Common myeloid progenitor, CD34-positive (primary cell): ENCODE results near the gene ROR1.

Experiments
- CTCF ChIA-PET: fragments of 350-600 bp; sonication (Branson Sonifier 250); formaldehyde crosslinking; loops from one replicate; lab custom pipeline; 2021; ENCODE audit warnings: antibody characterized with exemption; lab: Charles Lee
- POLR2A ChIA-PET: fragments of 350-600 bp; sonication (Branson Sonifier 250); formaldehyde crosslinking; loops from one replicate; lab custom pipeline; 2021; ENCODE audit warnings: antibody characterized with exemption; lab: Charles Lee
- DNase-seq, 3 donors: peaks; one replicate each; pipeline versions ENCODE4 v3.0.0 to v3.0.0-alpha.2; 2013
- H3K27ac ChIP-seq, 2 experiments: 1 replicate in 1 of 2; 2 replicates in 1 of 2; pipeline ENCODE4 v1.7.0; 2013; ENCODE audit warnings: inconsistent platforms in 2 of 2, low read length in 2 of 2, mild to moderate bottlenecking in 2 of 2, low read depth in 1 of 2, moderate library complexity in 1 of 2; ENCODE audit not compliant: severe bottlenecking in 2 of 2, insufficient read depth in 1 of 2, poor library complexity in 1 of 2
- H3K27me3 ChIP-seq, 5 experiments: replicated peaks in 2 of 5; 1 replicate in 3 of 5; 2 replicates in 2 of 5; pipeline versions ENCODE4 v1.6.1 to v1.7.0; 2013; ENCODE audit warnings: low read length in 4 of 5, mild to moderate bottlenecking in 2 of 5, moderate library complexity in 2 of 5, inconsistent platforms in 1 of 5; ENCODE audit not compliant: insufficient read depth in 5 of 5, control insufficient read depth in 4 of 5
- H3K36me3 ChIP-seq, 4 experiments: 1 replicate in 2 of 4; 2 replicates in 2 of 4; pipeline versions ENCODE4 v1.6.1 to v1.7.0; 2013; ENCODE audit warnings: low read length in 3 of 4, control low read depth in 1 of 4, mild to moderate bottlenecking in 1 of 4; ENCODE audit not compliant: control insufficient read depth in 4 of 4, insufficient read depth in 4 of 4
- H3K4me1 ChIP-seq, 4 experiments: 1 replicate in 3 of 4; 2 replicates in 1 of 4; pipeline versions ENCODE4 v1.6.1 to v1.7.1; 2013; ENCODE audit warnings: low read length in 3 of 4, mild to moderate bottlenecking in 3 of 4, control low read depth in 1 of 4, inconsistent platforms in 1 of 4, moderate library complexity in 1 of 4; ENCODE audit not compliant: control insufficient read depth in 4 of 4, insufficient read depth in 4 of 4; ENCODE audit errors: control extremely low read depth in 1 of 4
- H3K4me3 ChIP-seq, 7 experiments: 1 replicate in 4 of 7; 2 replicates in 3 of 7; pipeline versions ENCODE4 v1.5.1 to v1.7.0; 2013; ENCODE audit warnings: mild to moderate bottlenecking in 7 of 7, low read length in 6 of 7, moderate library complexity in 6 of 7, inconsistent platforms in 2 of 7, low read depth in 2 of 7, control low read depth in 1 of 7; ENCODE audit not compliant: insufficient read depth in 4 of 7, control insufficient read depth in 1 of 7; ENCODE audit errors: extremely low read depth in 1 of 7
- H3K9me3 ChIP-seq, 5 experiments: 1 replicate in 4 of 5; 2 replicates in 1 of 5; pipeline versions ENCODE4 v1.6.1 to v1.7.1; 2013; ENCODE audit warnings: low read length in 4 of 5, mild to moderate bottlenecking in 2 of 5, inconsistent platforms in 1 of 5, low read depth in 1 of 5, moderate library complexity in 1 of 5; ENCODE audit not compliant: control insufficient read depth in 4 of 5, insufficient read depth in 2 of 5; ENCODE audit errors: control extremely low read depth in 1 of 5
- WGBS: methylation state at CpG from one replicate; pipeline ENCODE4 v1.1.5; 2013; ENCODE audit not compliant: insufficient coverage; 5-methylcytosine and 5-hydroxymethylcytosine counted together

Gene ROR1

DNA sequence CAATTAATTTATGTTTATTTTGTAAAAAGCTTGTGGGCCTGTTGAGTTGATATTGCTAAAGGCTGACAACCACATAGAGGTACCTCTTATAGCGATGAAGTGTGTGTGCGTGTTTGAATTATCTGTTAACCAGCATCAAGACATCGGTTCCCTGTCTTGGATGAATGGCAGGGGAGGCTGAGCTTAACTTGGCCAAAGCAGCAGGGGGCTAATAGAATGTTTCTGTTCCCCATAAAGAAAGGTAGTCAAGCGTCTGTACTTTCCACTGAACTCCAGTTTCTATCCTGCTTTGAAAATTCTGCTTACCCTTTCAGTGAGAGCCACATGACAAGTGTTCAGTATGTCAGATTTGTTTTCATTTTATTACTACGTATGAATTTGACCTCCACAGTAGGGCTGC, 63.0 kb downstream of the ROR1 start:
- H3K4me3 ChIP-seq, result no peak overlapping the region
- no peak overlapping the region for H3K27ac ChIP-seq
- no peaks in the 10 kb centered on the region for H3K36me3 ChIP-seq
- no peaks in the 10 kb centered on the region for H3K9me3 ChIP-seq
- H3K4me1 ChIP-seq, result no peaks in the 10 kb centered on the region
- DNase-seq, result no peak
- ChIA-PET POLR2A (no interaction called here), CTCF (interaction anchor here (1.4 kb wide), 1 partner anchor 9 kb away, joined by 3 read pairs; no protein-coding TSS in a partner anchor)
- WGBS, result 94% methylated on average over 3 of the region's 5 CpGs
- H3K27me3 ChIP-seq, result no peaks in the 10 kb centered on the region

DNA sequence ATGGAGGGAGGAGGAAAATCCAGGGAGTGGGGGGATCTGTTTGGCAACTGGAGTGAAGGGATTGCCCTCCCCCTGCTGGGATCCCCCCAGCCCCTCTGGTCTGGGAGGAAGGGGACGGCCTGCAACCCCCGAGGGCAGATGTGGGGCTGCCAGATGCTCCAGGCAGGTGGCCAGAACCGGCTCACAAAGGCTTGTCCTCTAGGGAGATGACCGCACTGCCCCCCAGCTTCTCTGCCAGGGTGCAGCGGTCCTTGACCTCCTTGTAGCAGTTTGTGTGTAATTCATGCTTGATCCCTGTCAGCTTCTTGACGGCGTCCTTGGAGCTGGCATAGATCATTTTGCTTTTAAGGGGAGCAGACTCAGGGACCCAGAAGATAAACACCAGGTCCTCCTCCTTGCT, 69.2 kb downstream of the ROR1 start:
- POLR2A ChIA-PET, result no interaction called here
- CTCF ChIA-PET, result no interaction called here
- DNase-seq, result no peak
- H3K9me3 ChIP-seq, result no peaks in the 10 kb centered on the region
- H3K36me3 ChIP-seq, result no peaks in the 10 kb centered on the region
- no peak overlapping the region for H3K27ac ChIP-seq
- WGBS, result 96% methylated on average over 5 of the region's 7 CpGs
- H3K4me1 ChIP-seq, result no peaks in the 10 kb centered on the region
- H3K27me3 ChIP-seq, result peaks cover 0 to 6% (median 0%) of the 10 kb centered on the region in 5 experiments
- H3K4me3 ChIP-seq, result no peak overlapping the region

DNA sequence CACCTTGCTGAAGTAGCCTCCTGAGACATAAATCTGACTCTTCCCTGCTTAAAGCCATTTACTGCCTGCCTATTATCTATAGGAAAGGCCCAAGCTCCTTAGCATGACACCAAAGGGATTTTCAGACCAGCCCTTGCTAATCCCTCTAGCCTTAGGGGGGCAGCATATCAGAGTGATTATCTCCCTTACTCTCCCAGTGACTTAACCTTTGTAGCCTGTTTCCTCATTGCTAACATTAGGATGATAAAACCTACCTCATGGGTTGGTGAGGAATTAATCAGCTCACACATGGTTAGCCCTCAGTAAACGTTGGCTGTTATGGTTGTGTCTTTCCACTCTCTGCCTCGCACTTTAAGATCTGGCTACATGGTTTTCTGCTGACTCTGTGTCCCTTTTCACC, 70.1 kb downstream of the ROR1 start:
- H3K27me3 ChIP-seq, result peaks cover 0 to 6% (median 0%) of the 10 kb centered on the region in 5 experiments
- H3K9me3 ChIP-seq, result no peaks in the 10 kb centered on the region
- no peaks in the 10 kb centered on the region for H3K4me1 ChIP-seq
- H3K4me3 ChIP-seq, result no peak overlapping the region
- DNase-seq, result no peak
- CTCF ChIA-PET, result interaction anchor here (1.2 kb wide), 1 partner anchor 32 kb away, joined by 3 read pairs; no protein-coding TSS in a partner anchor
- H3K27ac ChIP-seq, result no peak overlapping the region
- WGBS, result 86% methylated on average over 2 of the region's 2 CpGs
- H3K36me3 ChIP-seq, result no peaks in the 10 kb centered on the region
- POLR2A ChIA-PET, result no interaction called here

DNA sequence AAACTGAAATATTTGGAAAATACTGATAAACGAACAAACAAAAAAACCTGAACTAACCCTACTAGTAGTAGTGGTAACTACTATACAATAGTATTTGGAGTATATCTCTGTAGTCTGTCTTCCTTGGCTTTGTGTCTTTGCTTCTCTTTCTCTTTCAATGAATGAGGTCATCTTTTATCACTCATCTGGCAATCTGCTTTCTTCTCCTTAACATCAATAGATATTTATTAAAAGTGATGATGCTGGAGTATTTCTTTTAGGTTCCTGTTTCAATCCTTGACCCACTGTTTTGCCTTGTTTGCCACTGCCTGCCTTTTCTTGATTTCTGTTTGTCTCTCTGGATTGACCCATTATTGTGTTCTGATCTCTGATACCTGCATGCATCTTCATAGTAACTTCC, 71.5 kb downstream of the ROR1 start:
- H3K27me3 ChIP-seq, result peaks cover 0 to 6% (median 0%) of the 10 kb centered on the region in 5 experiments
- CTCF ChIA-PET, result interaction anchor here (0.8 kb wide), 1 partner anchor 9 kb away, joined by 3 read pairs; no protein-coding TSS in a partner anchor
- no peak overlapping the region for H3K27ac ChIP-seq
- H3K36me3 ChIP-seq, result no peaks in the 10 kb centered on the region
- POLR2A ChIA-PET, result no interaction called here
- no peaks in the 10 kb centered on the region for H3K4me1 ChIP-seq
- no peaks in the 10 kb centered on the region for H3K9me3 ChIP-seq
- DNase-seq, result no peak
- WGBS, result no CpG with 5 or more reads among the region's 1 CpG
- H3K4me3 ChIP-seq, result no peak overlapping the region

DNA sequence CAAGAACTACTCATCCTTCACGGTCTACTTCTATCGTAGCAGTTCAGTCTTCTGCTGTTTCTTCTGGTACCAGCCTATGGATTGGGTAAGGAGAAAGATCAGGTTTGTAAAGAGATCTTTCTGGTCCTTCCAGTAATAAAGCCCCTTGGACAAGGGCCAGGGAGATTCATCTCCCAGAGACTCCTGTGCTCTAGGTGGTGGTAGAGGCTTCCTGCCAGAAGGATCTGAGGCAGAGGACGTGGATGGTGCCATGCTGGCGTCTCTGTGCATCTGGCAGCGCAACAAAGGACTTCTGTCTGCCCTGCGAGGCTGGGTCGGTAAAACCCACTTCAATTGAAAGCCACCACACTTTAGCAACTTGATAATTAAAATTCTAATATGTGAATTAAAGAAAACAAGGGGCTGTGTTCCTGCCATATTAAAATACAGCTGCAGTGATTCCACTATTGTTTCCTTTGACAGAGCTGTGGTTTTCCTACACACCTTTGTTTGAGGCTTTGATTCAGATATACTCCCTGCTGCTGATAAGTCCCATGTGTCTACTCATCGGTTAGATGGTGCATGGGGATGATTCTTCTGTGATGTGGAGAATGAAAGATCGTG, 73.6 kb downstream of the ROR1 start:
- WGBS, result 100% methylated on average over 2 of the region's 9 CpGs

DNA sequence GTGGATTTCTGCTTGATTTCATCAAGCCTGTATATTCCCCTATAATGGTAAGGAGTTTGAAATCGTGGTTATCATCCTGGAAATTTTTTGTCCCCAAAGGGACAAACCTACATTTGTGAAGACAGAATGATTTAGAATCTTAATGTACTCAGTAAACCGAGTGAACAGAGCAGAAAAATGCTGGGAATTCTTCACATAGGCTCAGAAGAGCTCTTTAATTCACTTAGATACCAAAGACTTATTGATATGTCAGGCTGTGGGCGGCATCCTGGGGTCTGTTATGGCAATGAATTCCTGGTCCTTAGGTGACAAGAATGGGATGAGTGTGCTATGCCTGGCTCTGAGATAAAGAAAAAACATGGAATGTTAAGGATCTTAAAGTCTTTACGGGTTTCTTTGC, 74.9 kb downstream of the ROR1 start:
- no peaks in the 10 kb centered on the region for H3K36me3 ChIP-seq
- peaks cover 0 to 6% (median 0%) of the 10 kb centered on the region in 5 experiments for H3K27me3 ChIP-seq
- H3K4me3 ChIP-seq, result no peak overlapping the region
- no peak for DNase-seq
- CTCF ChIA-PET, result interaction anchor here (0.7 kb wide), 1 partner anchor 11 kb away, joined by 3 read pairs; no protein-coding TSS in a partner anchor
- POLR2A ChIA-PET, result no interaction called here
- no peaks in the 10 kb centered on the region for H3K9me3 ChIP-seq
- WGBS, result 89% methylated on average over 1 of the region's 4 CpGs
- no peak overlapping the region for H3K27ac ChIP-seq
- H3K4me1 ChIP-seq, result no peaks in the 10 kb centered on the region

More for the DNA sequence above, 73.6 kb downstream of the ROR1 start:
- H3K4me1 ChIP-seq, result no peaks in the 10 kb centered on the region
- ChIA-PET POLR2A (no interaction called here), CTCF (interaction anchor here (0.9 kb wide), 1 partner anchor 398 kb away, joined by 3 read pairs; no protein-coding TSS in a partner anchor)
- no peak overlapping the region for H3K4me3 ChIP-seq
- no peaks in the 10 kb centered on the region for H3K9me3 ChIP-seq
- no peaks in the 10 kb centered on the region for H3K36me3 ChIP-seq
- H3K27me3 ChIP-seq, result peaks cover 0 to 6% (median 0%) of the 10 kb centered on the region in 5 experiments
- no peak overlapping the region for H3K27ac ChIP-seq
- DNase-seq, result no peak

DNA sequence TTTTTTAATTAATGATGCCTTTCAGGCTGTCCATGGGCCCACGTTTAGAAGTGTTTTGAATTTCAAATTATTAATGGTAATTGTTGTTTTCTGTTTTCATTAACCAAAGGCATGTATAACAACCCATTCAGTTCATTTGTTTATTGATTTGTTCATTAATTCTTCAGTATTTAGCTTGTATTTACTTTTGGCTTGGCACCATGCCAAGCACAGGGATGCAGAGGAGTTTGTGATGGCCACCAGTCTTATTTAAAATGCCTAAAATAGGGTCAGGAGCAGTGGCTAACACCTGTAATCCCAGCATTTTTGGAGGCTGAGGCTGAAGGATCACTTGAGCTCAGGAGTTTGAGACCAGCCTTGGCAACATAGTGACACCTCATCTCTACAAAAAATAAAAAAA, 75.3 kb downstream of the ROR1 start:
- ChIA-PET CTCF (interaction anchor here (0.7 kb wide), 1 partner anchor 11 kb away, joined by 3 read pairs; no protein-coding TSS in a partner anchor), POLR2A (no interaction called here)
- Histone ChIP-seq H3K27me3 (peaks cover 0 to 3% (median 0%) of the 10 kb centered on the region in 5 experiments), H3K9me3 (no peaks in the 10 kb centered on the region), H3K36me3 (no peaks in the 10 kb centered on the region), H3K4me3 (no peak overlapping the region), H3K27ac (no peak overlapping the region), H3K4me1 (no peaks in the 10 kb centered on the region)
- WGBS, result no CpG with 5 or more reads among the region's 1 CpG
- no peak for DNase-seq
